Measurements from ENCODE around the gene FEM1B.

Gene FEM1B

DNA sequence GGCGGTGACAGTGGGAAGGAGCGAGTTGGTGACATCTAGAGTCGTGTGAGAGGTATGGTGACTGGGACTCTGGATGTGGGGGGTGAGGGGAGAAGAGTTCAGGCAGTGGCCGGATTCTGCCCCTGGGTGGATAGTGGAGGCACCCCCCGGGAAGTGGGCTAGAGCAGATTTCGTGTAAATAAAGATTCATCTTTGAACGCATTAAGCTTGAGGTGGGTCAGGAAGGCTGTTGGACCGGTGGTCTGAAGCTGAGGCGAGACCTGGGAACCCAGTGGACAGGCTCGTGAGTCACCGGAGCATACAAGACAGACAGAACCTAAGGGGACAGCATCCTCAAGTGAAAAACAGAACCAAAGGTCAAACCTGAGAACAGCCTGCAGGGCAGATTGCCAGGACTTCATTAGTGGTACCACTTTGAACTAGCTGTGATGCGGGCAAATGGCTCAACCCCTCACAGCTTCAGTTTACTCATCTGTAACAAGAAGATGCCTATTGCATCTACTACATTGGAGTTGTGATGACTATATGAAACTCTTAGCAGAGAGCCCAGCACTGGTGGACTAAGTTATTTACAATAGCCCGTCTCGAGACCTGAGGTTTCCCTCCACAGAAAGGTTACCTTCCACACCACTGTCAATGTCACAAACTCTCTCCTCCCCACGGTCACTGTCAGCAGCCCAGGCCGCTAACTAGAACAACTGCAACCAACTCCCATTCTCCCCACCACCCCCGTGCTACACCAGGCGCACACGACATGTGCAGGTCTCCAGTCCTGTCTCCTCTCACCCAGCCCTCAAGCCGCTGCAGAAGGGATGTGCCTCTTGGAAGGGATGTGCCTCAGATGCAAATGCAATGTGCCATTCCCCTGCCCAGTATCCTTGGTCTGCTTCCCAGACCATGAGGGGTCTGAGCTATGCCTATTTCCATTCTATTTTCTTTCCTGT is 47.1 kb upstream of the FEM1B start:
- Histone ChIP-seq H3K27ac (ENCODE audit: poor library complexity, severe bottlenecking) (no peak overlapping the region), H3K4me1 (ENCODE audit: insufficient read depth, poor library complexity, severe bottlenecking) (no peaks in the 10 kb centered on the region), H3K4me3 (ENCODE audit: severe bottlenecking) (peak overlapping the region; percentile 80), H3K36me3 (ENCODE audit: low read depth) (no peaks in the 10 kb centered on the region), H3K27me3 (ENCODE audit: insufficient read depth, poor library complexity, severe bottlenecking) (no peaks in the 10 kb centered on the region), H3K9me3 (ENCODE audit: severe bottlenecking) (no peaks in the 10 kb centered on the region)
- no peak for DNase-seq (ENCODE audit: low spot score)
- TF ChIP-seq, protein P1, sequence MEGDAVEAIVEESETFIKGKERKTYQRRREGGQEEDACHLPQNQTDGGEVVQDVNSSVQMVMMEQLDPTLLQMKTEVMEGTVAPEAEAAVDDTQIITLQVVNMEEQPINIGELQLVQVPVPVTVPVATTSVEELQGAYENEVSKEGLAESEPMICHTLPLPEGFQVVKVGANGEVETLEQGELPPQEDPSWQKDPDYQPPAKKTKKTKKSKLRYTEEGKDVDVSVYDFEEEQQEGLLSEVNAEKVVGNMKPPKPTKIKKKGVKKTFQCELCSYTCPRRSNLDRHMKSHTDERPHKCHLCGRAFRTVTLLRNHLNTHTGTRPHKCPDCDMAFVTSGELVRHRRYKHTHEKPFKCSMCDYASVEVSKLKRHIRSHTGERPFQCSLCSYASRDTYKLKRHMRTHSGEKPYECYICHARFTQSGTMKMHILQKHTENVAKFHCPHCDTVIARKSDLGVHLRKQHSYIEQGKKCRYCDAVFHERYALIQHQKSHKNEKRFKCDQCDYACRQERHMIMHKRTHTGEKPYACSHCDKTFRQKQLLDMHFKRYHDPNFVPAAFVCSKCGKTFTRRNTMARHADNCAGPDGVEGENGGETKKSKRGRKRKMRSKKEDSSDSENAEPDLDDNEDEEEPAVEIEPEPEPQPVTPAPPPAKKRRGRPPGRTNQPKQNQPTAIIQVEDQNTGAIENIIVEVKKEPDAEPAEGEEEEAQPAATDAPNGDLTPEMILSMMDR (IDR thresholded peaks at IDR 0.05; ENCODE audit: poor library complexity, severe bottlenecking) = no peak
- ATAC-seq (ENCODE audit: low read depth) = no peak

DNA sequence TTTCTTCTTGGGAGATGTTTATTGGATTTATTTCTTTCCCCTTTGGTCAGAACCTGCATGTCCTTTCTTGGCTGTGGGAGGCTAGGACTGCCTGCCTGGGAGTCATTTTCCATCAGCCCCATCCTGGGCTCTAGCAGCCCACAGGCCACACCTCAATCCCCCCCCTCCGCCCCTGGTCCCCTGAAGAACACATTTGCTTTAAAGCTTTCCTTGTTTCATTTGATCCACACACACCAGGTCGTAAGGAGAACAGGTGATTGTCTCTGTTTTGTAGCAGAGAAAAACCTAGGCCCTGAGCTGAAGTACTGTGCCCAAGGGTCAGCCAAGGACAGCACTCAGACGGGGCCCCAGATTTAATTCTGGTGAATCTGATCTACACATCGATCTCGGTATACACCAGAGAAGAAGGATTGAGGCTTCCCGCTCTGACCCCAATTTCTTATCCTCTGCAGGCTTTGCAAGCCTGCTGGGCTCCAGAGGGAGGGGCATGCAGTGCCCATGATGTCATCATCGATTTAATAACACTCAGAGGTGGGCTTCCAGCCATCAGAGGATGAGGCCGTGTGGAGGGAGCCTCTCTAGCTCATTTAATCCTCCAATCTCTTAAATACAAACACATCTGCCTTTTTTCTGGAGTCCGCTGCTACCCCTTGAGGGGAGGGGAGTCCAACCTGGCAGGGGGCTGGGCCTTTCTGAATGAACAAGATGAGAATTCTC is 46.3 kb upstream of the FEM1B start:
- DNase-seq (ENCODE audit: low spot score) (peak; percentile 41), ATAC-seq (ENCODE audit: low read depth) (no peak)
- Histone ChIP-seq H3K4me1 (ENCODE audit: insufficient read depth, poor library complexity, severe bottlenecking) (no peaks in the 10 kb centered on the region), H3K4me3 (ENCODE audit: severe bottlenecking) (no peak overlapping the region), H3K27me3 (ENCODE audit: insufficient read depth, poor library complexity, severe bottlenecking) (no peaks in the 10 kb centered on the region), H3K27ac (ENCODE audit: poor library complexity, severe bottlenecking) (no peak overlapping the region), H3K36me3 (ENCODE audit: low read depth) (no peaks in the 10 kb centered on the region), H3K9me3 (ENCODE audit: severe bottlenecking) (no peaks in the 10 kb centered on the region)
- TF ChIP-seq, protein P1 (IDR thresholded peaks at IDR 0.05; ENCODE audit: poor library complexity, severe bottlenecking) = no peak

DNA sequence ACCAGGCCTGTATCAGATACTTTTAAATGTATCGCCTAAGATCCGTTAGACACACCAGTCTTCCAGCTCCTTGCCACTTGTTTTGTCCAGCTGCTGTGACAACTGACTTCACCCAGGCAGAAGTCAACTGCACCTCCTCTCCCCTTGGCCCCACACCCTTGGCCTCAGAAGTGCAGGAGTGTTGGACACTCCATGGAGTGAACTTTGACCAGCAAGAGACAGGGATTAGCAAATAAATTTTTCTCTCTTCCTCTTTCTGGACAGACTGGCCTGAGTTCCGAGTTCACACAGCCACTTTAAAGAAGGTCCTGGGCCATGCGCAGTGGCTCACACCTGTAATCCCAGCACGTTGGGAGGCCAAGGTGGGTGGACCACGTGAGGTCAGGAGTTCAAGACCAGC is 45.1 kb upstream of the FEM1B start:
- H3K4me3 ChIP-seq (ENCODE audit: severe bottlenecking) = no peak overlapping the region
- DNase-seq (ENCODE audit: low spot score) (peak; percentile 33), ATAC-seq (ENCODE audit: low read depth) (no peak)
- TF ChIP-seq, protein P1 (IDR thresholded peaks at IDR 0.05; ENCODE audit: poor library complexity, severe bottlenecking) = no peak
- no peaks in the 10 kb centered on the region for H3K4me1 ChIP-seq (ENCODE audit: insufficient read depth, poor library complexity, severe bottlenecking)
- no peaks in the 10 kb centered on the region for H3K9me3 ChIP-seq (ENCODE audit: severe bottlenecking)
- H3K27me3 ChIP-seq (ENCODE audit: insufficient read depth, poor library complexity, severe bottlenecking) = no peaks in the 10 kb centered on the region
- no peak overlapping the region for H3K27ac ChIP-seq (ENCODE audit: poor library complexity, severe bottlenecking)
- no peaks in the 10 kb centered on the region for H3K36me3 ChIP-seq (ENCODE audit: low read depth)

DNA sequence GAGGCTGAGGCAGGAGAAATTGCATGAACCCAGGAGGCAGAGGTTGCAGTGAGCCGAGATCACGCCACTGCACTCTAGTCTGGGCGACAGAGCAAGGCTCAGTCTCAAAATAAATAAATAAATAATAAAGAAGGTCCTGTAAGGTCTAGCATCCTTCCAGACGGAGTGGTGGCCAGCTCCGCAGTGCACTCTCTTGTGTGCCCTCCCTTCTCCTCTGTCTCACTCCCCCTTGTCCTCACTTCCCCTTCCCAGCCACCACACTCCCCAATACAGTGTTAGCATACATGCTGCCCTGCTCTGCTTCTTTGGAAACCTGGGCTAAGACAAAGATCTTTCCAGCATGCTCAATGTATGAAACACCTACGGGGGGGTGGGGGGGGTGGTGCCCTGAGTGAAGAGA is 44.6 kb upstream of the FEM1B start:
- H3K4me3 ChIP-seq (ENCODE audit: severe bottlenecking) = no peak overlapping the region
- no peaks in the 10 kb centered on the region for H3K36me3 ChIP-seq (ENCODE audit: low read depth)
- no peaks in the 10 kb centered on the region for H3K4me1 ChIP-seq (ENCODE audit: insufficient read depth, poor library complexity, severe bottlenecking)
- no peak for DNase-seq (ENCODE audit: low spot score)
- no peak for ATAC-seq (ENCODE audit: low read depth)
- TF ChIP-seq, protein P1 (IDR thresholded peaks at IDR 0.05; ENCODE audit: poor library complexity, severe bottlenecking) = no peak
- H3K9me3 ChIP-seq (ENCODE audit: severe bottlenecking) = no peaks in the 10 kb centered on the region
- H3K27me3 ChIP-seq (ENCODE audit: insufficient read depth, poor library complexity, severe bottlenecking) = no peaks in the 10 kb centered on the region
- no peak overlapping the region for H3K27ac ChIP-seq (ENCODE audit: poor library complexity, severe bottlenecking)

All from RWPE2 (cell line).